SK-N-SH treated with all-trans-retinoic acid at 6 μM for 48 hours (cell line): ENCODE data around the gene FAM117B.

Source experiments
- ATAC-seq: fragments of 200-7000 bp; cut with Tn5 transposase; 3 replicates; pipeline ENCODE4 v1.9.1; 2020; ENCODE audit warnings: mild to moderate bottlenecking, moderate library complexity
- ARNTL ChIP-seq: fragments of 450-650 bp; formaldehyde crosslinking; IDR thresholded peaks from 2 replicates; pipeline ENCODE4 v1.5.0; 2020; ENCODE audit warnings: low read depth, mild to moderate bottlenecking, moderate library complexity, borderline replicate concordance
- BACH2 ChIP-seq: fragments of 250-450 bp; sonication (Bioruptor Pico); IDR thresholded peaks from 2 replicates; pipeline ENCODE4 v1.9.0; 2021; ENCODE audit warnings: mild to moderate bottlenecking, borderline replicate concordance
- CREB5 ChIP-seq: fragments of 250-450 bp; sonication (Bioruptor Pico); IDR thresholded peaks from 2 replicates; pipeline ENCODE4 v1.5.1; 2020; ENCODE audit warnings: low read depth, mild to moderate bottlenecking, moderate library complexity
- CSRNP3 ChIP-seq: fragments of 250-450 bp; sonication (Bioruptor Pico); IDR thresholded peaks from 2 replicates; pipeline ENCODE4 v1.5.1; 2021; ENCODE audit warnings: mild to moderate bottlenecking, moderate library complexity
- ESRRG ChIP-seq: fragments of 250-450 bp; sonication (Bioruptor Pico); IDR thresholded peaks from 2 replicates; pipeline ENCODE4 v1.6.1; 2021; ENCODE audit warnings: mild to moderate bottlenecking
- GLIS3 ChIP-seq: fragments of 250-450 bp; sonication (Bioruptor Pico); IDR thresholded peaks from 2 replicates; pipeline ENCODE4 v1.5.0; 2020; ENCODE audit warnings: mild to moderate bottlenecking, moderate library complexity
- ISL1 ChIP-seq: fragments of 250-450 bp; sonication (Bioruptor Pico); IDR thresholded peaks from 2 replicates; pipeline ENCODE4 v2.1.2; 2022; ENCODE audit warnings: mild to moderate bottlenecking, moderate library complexity
- OSR1 ChIP-seq: fragments of 250-450 bp; sonication (Bioruptor Pico); IDR thresholded peaks from 2 replicates; pipeline ENCODE4 v1.8.0; 2022; ENCODE audit warnings: moderate library complexity, mild to moderate bottlenecking, inconsistent platforms
- PATZ1 ChIP-seq: fragments of 250-450 bp; sonication (Bioruptor Pico); IDR thresholded peaks from 2 replicates; pipeline ENCODE4 v1.8.0; 2020; ENCODE audit warnings: mild to moderate bottlenecking, moderate library complexity, borderline replicate concordance
- TOX ChIP-seq: fragments of 250-450 bp; sonication (Bioruptor Pico); IDR thresholded peaks from 2 replicates; pipeline ENCODE4 v1.8.0; 2021; ENCODE audit warnings: mild to moderate bottlenecking, moderate library complexity, borderline replicate concordance
- TSHZ2 ChIP-seq: fragments of 250-450 bp; sonication (Bioruptor Pico); IDR thresholded peaks from 2 replicates; pipeline ENCODE4 v1.5.0; 2020; ENCODE audit warnings: mild to moderate bottlenecking, moderate library complexity
- ZC3H10 ChIP-seq: fragments of 250-450 bp; sonication (Bioruptor Pico); IDR thresholded peaks from 2 replicates; pipeline ENCODE4 v1.5.1; 2021; ENCODE audit warnings: mild to moderate bottlenecking, moderate library complexity
- ZFP3 ChIP-seq: fragments of 250-450 bp; sonication (Bioruptor Pico); IDR thresholded peaks from 2 replicates; pipeline ENCODE4 v1.5.0; 2020; ENCODE audit warnings: mild to moderate bottlenecking, moderate library complexity
- ZFP30 ChIP-seq: fragments of 450-650 bp; formaldehyde crosslinking; IDR thresholded peaks from 2 replicates; pipeline ENCODE4 v1.5.0; 2022; ENCODE audit warnings: mild to moderate bottlenecking, moderate library complexity
- ZNF565 ChIP-seq: fragments of 450-650 bp; formaldehyde crosslinking; conservative IDR thresholded peaks from 2 replicates; pipeline ENCODE4 v1.5.0; 2020; ENCODE audit warnings: low read depth, mild to moderate bottlenecking, moderate library complexity
- ZNF70 ChIP-seq: fragments of 450-650 bp; formaldehyde crosslinking; IDR thresholded peaks from 2 replicates; pipeline ENCODE4 v1.5.0; 2020; ENCODE audit warnings: mild to moderate bottlenecking, moderate library complexity
- ZNF8 ChIP-seq: fragments of 450-650 bp; formaldehyde crosslinking; IDR thresholded peaks from 2 replicates; pipeline ENCODE4 v1.5.0; 2020; ENCODE audit warnings: mild to moderate bottlenecking, moderate library complexity

Gene FAM117B

GRCh38 chr2:202635428-202636212, 851 bp downstream of the FAM117B start:
- TF ChIP-seq ZNF8: no peak
- TF ChIP-seq ARNTL (CRISPR knock-in tag): no peak
- TF ChIP-seq ZNF565 (CRISPR knock-in tag): no peak
- no peak for TF ChIP-seq PATZ1
- TF ChIP-seq TOX (CRISPR knock-in tag): no peak
- no peak for TF ChIP-seq ESRRG (CRISPR knock-in tag)
- TF ChIP-seq ZNF70 (CRISPR knock-in tag): no peak
- no peak for TF ChIP-seq ZFP30 (CRISPR knock-in tag)
- TF ChIP-seq ZFP3 (CRISPR knock-in tag): no peak
- no peak for TF ChIP-seq CSRNP3 (CRISPR knock-in tag)
- peak; percentile 64 for ATAC-seq

GRCh38 chr2:202636213-202636513, 1.4 kb downstream of the FAM117B start:
- peak; percentile 8 for ATAC-seq
- TF ChIP-seq BACH2 (CRISPR knock-in tag) (no peak), OSR1 (no peak), ZC3H10 (CRISPR knock-in tag) (no peak), ZFP30 (CRISPR knock-in tag) (no peak), PATZ1 (no peak), ESRRG (CRISPR knock-in tag) (no peak), GLIS3 (no peak), TOX (CRISPR knock-in tag) (no peak), ISL1 (CRISPR knock-in tag) (no peak), ZFP3 (CRISPR knock-in tag) (no peak), CREB5 (CRISPR knock-in tag) (no peak), TSHZ2 (no peak)
- TF ChIP-seq, all 23 proteins: peak for 0

- TF ChIP-seq TSHZ2 (no peak), ZNF565 (CRISPR knock-in tag) (no peak), BACH2 (CRISPR knock-in tag) (no peak), ZFP30 (CRISPR knock-in tag) (no peak), CSRNP3 (CRISPR knock-in tag) (no peak), ZFP3 (CRISPR knock-in tag) (no peak)
Measured at GRCh38 chr2:202638721-202639120, 4.0 kb downstream of the FAM117B start.

More at GRCh38 chr2:202638721-202639120, 4.0 kb downstream of the FAM117B start:
- no peak for ATAC-seq
